PC-3 (cell line): ENCODE measurements around the gene ERI3. TPM values are rescaled to one million over a fixed set of nuclear protein-coding genes. Genes with fewer than 3 reads are reported as not detected.

ENCODE experiments used
- ATAC-seq: fragments of 200-7000 bp; cut with Tn5 transposase; 2 replicates; pipeline ENCODE4 v1.9.1; 2020; ENCODE audit warnings: mild to moderate bottlenecking, moderate library complexity
- BruUV-seq: library from RNA; stranded (reverse); fragments of 400-500 nt; replicated peaks from 2 replicates; lab custom pipeline; 2021; lab: Mats Ljungman, UMichigan
- CTCF ChIA-PET: fragments of 300-600 bp; sonication (Branson Sonifier 250); formaldehyde crosslinking; loops from one replicate; lab custom pipeline; 2022; ENCODE audit warnings: antibody characterized with exemption; lab: Charles Lee
- POLR2A ChIA-PET: fragments of 300-600 bp; sonication (Branson Sonifier 250); formaldehyde crosslinking; loops from one replicate; lab custom pipeline; 2022; ENCODE audit warnings: antibody characterized with exemption; ENCODE audit not compliant: unreplicated experiment; lab: Charles Lee
- DNase-seq: peaks from one replicate; pipeline ENCODE4 v3.0.0-alpha.2; 2015
- H2AFZ ChIP-seq: fragments of 300-600 bp; sonication (generic); 2 replicates; pipeline ENCODE4 v1.6.0; 2016; ENCODE audit warnings: antibody characterized with exemption, low read length
- H3F3A ChIP-seq: fragments of 300-600 bp; sonication (generic); one replicate; pipeline ENCODE4 v1.6.0; 2017; ENCODE audit warnings: antibody characterized with exemption, low read length, control low read depth, mild to moderate bottlenecking; ENCODE audit not compliant: unreplicated experiment
- H3K27ac ChIP-seq: fragments of 300-600 bp; sonication (generic); 2 replicates; pipeline ENCODE4 v1.5.1; 2016; ENCODE audit warnings: mild to moderate bottlenecking, low read length
- H3K27me3 ChIP-seq: fragments of 300-600 bp; sonication (generic); 2 replicates; pipeline ENCODE4 v1.6.1; 2016; ENCODE audit warnings: low read length, mixed read lengths
- H3K36me3 ChIP-seq: fragments of 300-600 bp; sonication (generic); 2 replicates; pipeline ENCODE4 v1.6.1; 2016; ENCODE audit warnings: low read depth, mixed run types, low read length, mixed read lengths
- H3K4me1 ChIP-seq: fragments of 300-600 bp; sonication (generic); 2 replicates; pipeline ENCODE4 v1.5.1; 2016; ENCODE audit warnings: low read length; ENCODE audit not compliant: insufficient read depth
- H3K4me2 ChIP-seq: fragments of 300-600 bp; sonication (generic); 2 replicates; pipeline ENCODE4 v1.6.0; 2016; ENCODE audit warnings: low read length
- H3K4me3 ChIP-seq: fragments of 300-600 bp; sonication (generic); 2 replicates; pipeline ENCODE4 v1.5.1; 2016; ENCODE audit warnings: mild to moderate bottlenecking, low read length, mixed read lengths
- H3K79me2 ChIP-seq: fragments of 300-600 bp; sonication (generic); 2 replicates; pipeline ENCODE4 v1.6.1; 2017; ENCODE audit warnings: low read length, mixed read lengths
- H3K9ac ChIP-seq: fragments of 300-600 bp; sonication (generic); 2 replicates; pipeline ENCODE4 v1.6.0; 2016; ENCODE audit warnings: mild to moderate bottlenecking, low read length
- H3K9me2 ChIP-seq: fragments of 300-600 bp; sonication (generic); replicated peaks from 2 replicates; pipeline ENCODE4 v1.6.1; 2016; ENCODE audit warnings: mixed run types, low read length, mixed read lengths
- H3K9me3 ChIP-seq: fragments of 300-600 bp; sonication (generic); 2 replicates; pipeline ENCODE4 v1.6.1; 2016; ENCODE audit warnings: low read length, mixed read lengths
- H4K20me1 ChIP-seq: fragments of 300-600 bp; sonication (generic); 2 replicates; pipeline ENCODE4 v1.6.1; 2016; ENCODE audit warnings: low read length, mixed read lengths
- CTCF ChIP-seq: fragments of 300-600 bp; sonication (generic); conservative IDR thresholded peaks from 2 replicates; pipeline ENCODE4 v1.5.1; 2017; ENCODE audit warnings: antibody characterized with exemption, low read depth, mild to moderate bottlenecking, low read length
- EZH2 ChIP-seq: fragments of 300-600 bp; sonication (generic); IDR thresholded peaks from one replicate; pipeline ENCODE4 v1.6.1; 2017; ENCODE audit warnings: antibody characterized with exemption, mild to moderate bottlenecking, low read length; ENCODE audit not compliant: unreplicated experiment
- EZH2phosphoT487 ChIP-seq: fragments of 300-600 bp; sonication (generic); IDR thresholded peaks from 2 replicates; pipeline ENCODE4 v1.6.1; 2018; ENCODE audit warnings: mild to moderate bottlenecking, antibody characterized with exemption, low read length, borderline replicate concordance
- intact Hi-C: fragments of 100-400 bp; cut with micrococcal nuclease; formaldehyde crosslinking; loops from 2 replicates; pipeline ENCODE4 v1.9.0; 2023
- total RNA-seq: library from RNA; depleted of rRNA; stranded (reverse); fragments of >200 nt; gene quantifications from 2 replicates; pipeline ENCODE4 v1.2.3, GENCODE V29; 2014

Gene ERI3
- total RNA-seq, 1 experiment from 2014 or later, result 138 TPM

DNA sequence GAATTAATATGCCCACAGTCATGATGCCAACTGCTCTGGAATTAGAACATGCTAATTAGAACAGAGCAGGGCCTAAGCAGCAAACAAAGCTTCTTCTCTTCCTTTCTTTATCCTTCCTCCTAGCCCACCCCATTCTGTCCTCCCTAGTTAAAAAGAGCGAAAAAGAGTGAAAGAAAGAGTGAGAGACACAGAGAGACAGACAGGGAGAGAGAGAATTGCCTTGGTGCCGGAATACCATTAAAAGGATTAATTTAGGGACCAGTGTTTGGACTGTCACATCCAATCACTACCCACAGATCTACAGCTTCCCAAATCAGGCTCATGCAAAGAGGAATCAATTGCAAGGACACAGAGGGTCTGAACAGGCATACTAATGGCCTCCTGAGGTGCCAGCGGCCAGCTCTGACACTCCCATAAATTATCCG is 7.0 kb downstream of the ERI3 start:
- CTCF ChIA-PET, result no interaction called here
- POLR2A ChIA-PET, result no interaction called here
- Histone ChIP-seq H3K4me1 (peaks cover 15% of the 10 kb centered on the region), H3K27ac (no peak overlapping the region), H3K27me3 (no peaks in the 10 kb centered on the region), H3K9me2 (no peaks in the 10 kb centered on the region), H3K79me2 (peaks cover 89% of the 10 kb centered on the region), H3K4me3 (no peak overlapping the region), H3K4me2 (no peak overlapping the region), H3K36me3 (peaks cover 10% of the 10 kb centered on the region; the same call in 1 of the 2 replicates), H2AFZ (no peak overlapping the region), H3K9ac (no peak overlapping the region), H4K20me1 (peaks cover 16% of the 10 kb centered on the region; the same call in 1 of the 2 replicates), H3F3A (no peaks in the 10 kb centered on the region), H3K9me3 (no peaks in the 10 kb centered on the region)
- ATAC-seq (no peak), DNase-seq (no peak)
- no TSS peak for BruUV-seq
- intact Hi-C loops, result no loop called here
- TF ChIP-seq CTCF, result no peak
- no peak for TF ChIP-seq EZH2
- no peak for TF ChIP-seq EZH2phosphoT487

DNA sequence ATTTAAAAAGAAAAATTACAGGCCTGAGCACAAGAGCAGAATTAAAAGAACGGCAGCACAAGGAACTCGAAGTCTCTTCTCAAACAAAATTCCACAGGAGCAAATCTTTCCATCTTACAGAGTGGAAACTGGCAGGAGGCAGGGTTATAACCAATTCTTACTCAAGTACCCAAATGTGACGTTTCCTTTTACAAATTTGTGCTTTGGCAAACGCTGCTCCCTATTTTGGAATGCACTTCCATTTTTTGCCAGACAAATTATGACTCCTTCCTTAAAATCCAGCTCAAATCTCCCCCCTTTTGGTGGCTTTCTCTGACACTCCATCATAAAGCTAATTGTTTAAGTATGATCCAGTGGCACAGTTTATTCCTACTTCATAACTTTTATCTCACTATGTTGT is 7.8 kb downstream of the ERI3 start:
- no peak for DNase-seq
- H3K9me3 ChIP-seq, result no peaks in the 10 kb centered on the region
- H3K4me1 ChIP-seq, result peaks cover 10% of the 10 kb centered on the region
- CTCF ChIA-PET, result no interaction called here
- ATAC-seq, result no peak
- H4K20me1 ChIP-seq, result peaks cover 18% of the 10 kb centered on the region; the same call in 1 of the 2 replicates
- H3K4me3 ChIP-seq, result no peak overlapping the region
- H3K4me2 ChIP-seq, result no peak overlapping the region
- intact Hi-C loops, result no loop called here
- H2AFZ ChIP-seq, result no peak overlapping the region
- H3K79me2 ChIP-seq, result peaks cover 86% of the 10 kb centered on the region
- no peaks in the 10 kb centered on the region for H3K9me2 ChIP-seq
- no peak overlapping the region for H3K9ac ChIP-seq
- H3K27me3 ChIP-seq, result no peaks in the 10 kb centered on the region
- TF ChIP-seq CTCF (no peak), EZH2phosphoT487 (no peak), EZH2 (no peak)
- POLR2A ChIA-PET, result no interaction called here
- H3K36me3 ChIP-seq, result peaks cover 2% of the 10 kb centered on the region; the same call in 1 of the 2 replicates
- H3K27ac ChIP-seq, result no peak overlapping the region
- BruUV-seq, result no TSS peak
- H3F3A ChIP-seq, result no peaks in the 10 kb centered on the region

DNA sequence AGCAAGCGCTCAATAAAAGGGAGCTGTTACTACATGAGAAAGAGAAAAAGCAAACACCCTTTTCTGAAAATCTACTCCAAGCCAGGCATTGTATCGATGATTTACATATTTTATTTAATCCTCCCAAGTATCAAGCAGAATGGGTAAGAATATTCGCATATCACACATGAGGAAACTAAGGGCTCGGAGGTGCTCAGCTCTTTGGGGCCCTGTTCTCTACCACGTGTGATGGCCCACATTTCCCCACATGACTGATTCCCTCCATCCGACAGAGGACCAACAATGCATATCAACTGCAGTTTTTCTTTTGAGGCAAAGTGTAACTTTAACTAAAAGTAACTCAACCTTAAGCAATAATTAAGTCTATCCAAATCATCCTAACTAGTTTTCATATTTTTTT is 8.2 kb downstream of the ERI3 start:
- intact Hi-C loops, result no loop called here
- DNase-seq (no peak), ATAC-seq (no peak)
- Histone ChIP-seq H3F3A (no peaks in the 10 kb centered on the region), H3K4me3 (no peak overlapping the region), H4K20me1 (peaks cover 18% of the 10 kb centered on the region; the same call in 1 of the 2 replicates), H3K4me1 (peaks cover 10% of the 10 kb centered on the region), H3K36me3 (peaks cover 2% of the 10 kb centered on the region; the same call in 1 of the 2 replicates), H3K27ac (no peak overlapping the region), H3K27me3 (no peaks in the 10 kb centered on the region), H2AFZ (no peak overlapping the region), H3K4me2 (no peak overlapping the region), H3K79me2 (peaks cover 86% of the 10 kb centered on the region), H3K9me2 (no peaks in the 10 kb centered on the region), H3K9ac (no peak overlapping the region), H3K9me3 (no peaks in the 10 kb centered on the region)
- BruUV-seq, result no TSS peak
- CTCF ChIA-PET, result no interaction called here
- TF ChIP-seq CTCF, result no peak
- no peak for TF ChIP-seq EZH2
- no peak for TF ChIP-seq EZH2phosphoT487
- POLR2A ChIA-PET, result no interaction called here
